ENCODE measurements around the gene UBE2G1.

GRCh38 chr17:4229627-4230541 lies 136.6 kb downstream of the UBE2G1 start:
- TF ChIP-seq, protein P1, sequence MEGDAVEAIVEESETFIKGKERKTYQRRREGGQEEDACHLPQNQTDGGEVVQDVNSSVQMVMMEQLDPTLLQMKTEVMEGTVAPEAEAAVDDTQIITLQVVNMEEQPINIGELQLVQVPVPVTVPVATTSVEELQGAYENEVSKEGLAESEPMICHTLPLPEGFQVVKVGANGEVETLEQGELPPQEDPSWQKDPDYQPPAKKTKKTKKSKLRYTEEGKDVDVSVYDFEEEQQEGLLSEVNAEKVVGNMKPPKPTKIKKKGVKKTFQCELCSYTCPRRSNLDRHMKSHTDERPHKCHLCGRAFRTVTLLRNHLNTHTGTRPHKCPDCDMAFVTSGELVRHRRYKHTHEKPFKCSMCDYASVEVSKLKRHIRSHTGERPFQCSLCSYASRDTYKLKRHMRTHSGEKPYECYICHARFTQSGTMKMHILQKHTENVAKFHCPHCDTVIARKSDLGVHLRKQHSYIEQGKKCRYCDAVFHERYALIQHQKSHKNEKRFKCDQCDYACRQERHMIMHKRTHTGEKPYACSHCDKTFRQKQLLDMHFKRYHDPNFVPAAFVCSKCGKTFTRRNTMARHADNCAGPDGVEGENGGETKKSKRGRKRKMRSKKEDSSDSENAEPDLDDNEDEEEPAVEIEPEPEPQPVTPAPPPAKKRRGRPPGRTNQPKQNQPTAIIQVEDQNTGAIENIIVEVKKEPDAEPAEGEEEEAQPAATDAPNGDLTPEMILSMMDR (IDR thresholded peaks at IDR 0.05), result no peak
- TF ChIP-seq POLR2A (IDR thresholded peaks at IDR 0.05), result no peak
